Lower lobe of right lung (tissue), 2 donors: ENCODE results near the gene GATAD2B. TPM values are rescaled to one million over a fixed set of nuclear protein-coding genes. Genes with fewer than 3 reads are reported as not detected.

ENCODE experiments used
- ATAC-seq, 2 donors: fragments of 200-7000 bp; cut with Tn5 transposase; one replicate each; pipeline ENCODE4 v1.9.1; 2020 to 2022; ENCODE audit warnings: mild to moderate bottlenecking in 2 of 2, moderate library complexity in 2 of 2
- DNase-seq: peaks from one replicate; pipeline ENCODE4 v3.0.0-alpha.2; 2020
- H3K27ac ChIP-seq: fragments of 200-600 bp; one replicate; pipeline ENCODE4 v1.8.0; 2022
- H3K27me3 ChIP-seq: fragments of 200-600 bp; one replicate; pipeline ENCODE4 v1.8.0; 2022; ENCODE audit warnings: low read depth
- H3K36me3 ChIP-seq: fragments of 200-600 bp; one replicate; pipeline ENCODE4 v1.8.0; 2022; ENCODE audit warnings: mild to moderate bottlenecking
- H3K4me1 ChIP-seq: fragments of 200-600 bp; one replicate; pipeline ENCODE4 v1.8.0; 2022
- H3K4me3 ChIP-seq: fragments of 200-600 bp; one replicate; pipeline ENCODE4 v1.8.0; 2022; ENCODE audit warnings: mild to moderate bottlenecking
- H3K9me3 ChIP-seq: fragments of 200-600 bp; one replicate; pipeline ENCODE4 v1.8.0; 2022
- CTCF ChIP-seq: fragments of 200-600 bp; IDR thresholded peaks from one replicate; pipeline ENCODE4 v1.8.0; 2022; ENCODE audit warnings: antibody characterized with exemption, mild to moderate bottlenecking
- intact Hi-C: fragments of 100-400 bp; cut with DNase I; formaldehyde crosslinking; loops from one replicate; pipeline ENCODE4 v1.11.0; 2022
- total RNA-seq: library from RNA; stranded (reverse); fragmentation: NEBNext Ultra II Directional; extraction: Animal tissue kit (Norgen Biotek cat#: 25700); gene quantifications from one replicate; pipeline ENCODE4 v1.2.1, GENCODE V29; 2021
- donor health status: DM: no; HTN: yes; CAD: no; lungs with severe emphysema.

The GATAD2B gene
- total RNA-seq, 1 donor from 2014 or later, result 50.2 TPM

GRCh38 chr1:153793973-153794615, 128.7 kb downstream of the GATAD2B start:
- H3K4me1 ChIP-seq, result peaks cover 23% of the 10 kb centered on the region
- no peak for TF ChIP-seq CTCF
- H3K27me3 ChIP-seq, result no peaks in the 10 kb centered on the region
- DNase-seq (no peak), ATAC-seq (no peak)
- H3K9me3 ChIP-seq, result no peaks in the 10 kb centered on the region
- intact Hi-C loops, result loop anchor here (10.0 kb wide), 1 partner anchor 191 kb away; the partner anchor contains the start of gene RAB13
- H3K4me3 ChIP-seq, result no peak overlapping the region
- no peaks in the 10 kb centered on the region for H3K36me3 ChIP-seq
- no peak overlapping the region for H3K27ac ChIP-seq

- Histone ChIP-seq H3K4me1 (peaks cover 23% of the 10 kb centered on the region), H3K9me3 (no peaks in the 10 kb centered on the region), H3K27me3 (no peaks in the 10 kb centered on the region), H3K27ac (no peak overlapping the region), H3K36me3 (no peaks in the 10 kb centered on the region), H3K4me3 (no peak overlapping the region)
- intact Hi-C loops, result loop anchor here (10.0 kb wide), 1 partner anchor 191 kb away; the partner anchor contains the start of gene RAB13
- ATAC-seq, result no peak
- no peak for TF ChIP-seq CTCF
- DNase-seq, result no peak
These were observed 129.4 kb downstream of the GATAD2B start for GRCh38 chr1:153793261-153793972.

- H3K4me1 ChIP-seq, result peaks cover 23% of the 10 kb centered on the region
- intact Hi-C loops, result loop anchor here (10.0 kb wide), 1 partner anchor 192 kb away; the partner anchor contains the start of gene RAB13
- no peak overlapping the region for H3K4me3 ChIP-seq
- DNase-seq (no peak), ATAC-seq (no peak)
- H3K9me3 ChIP-seq, result no peaks in the 10 kb centered on the region
- TF ChIP-seq CTCF, result no peak
- H3K27me3 ChIP-seq, result no peaks in the 10 kb centered on the region
- H3K36me3 ChIP-seq, result no peaks in the 10 kb centered on the region
- no peak overlapping the region for H3K27ac ChIP-seq
These were observed 130.1 kb downstream of the GATAD2B start for GRCh38 chr1:153792631-153793041.

GRCh38 chr1:153791648-153792253, 131.0 kb downstream of the GATAD2B start:
- peak in 1 of 2 donors; percentile 10 for ATAC-seq
- Histone ChIP-seq H3K4me1 (peaks cover 23% of the 10 kb centered on the region), H3K27me3 (no peaks in the 10 kb centered on the region), H3K9me3 (no peaks in the 10 kb centered on the region), H3K4me3 (no peak overlapping the region), H3K27ac (peak overlapping the region; percentile 77), H3K36me3 (no peaks in the 10 kb centered on the region)
- DNase-seq, result no peak
- intact Hi-C loops, result loop anchor here (10.0 kb wide), 1 partner anchor 193 kb away; the partner anchor contains the start of gene RAB13
- TF ChIP-seq CTCF, result no peak

GRCh38 chr1:153790966-153791647, 131.7 kb downstream of the GATAD2B start:
- Histone ChIP-seq H3K36me3 (no peaks in the 10 kb centered on the region), H3K4me3 (peak overlapping the region; percentile 25), H3K4me1 (peaks cover 23% of the 10 kb centered on the region), H3K9me3 (no peaks in the 10 kb centered on the region), H3K27me3 (no peaks in the 10 kb centered on the region), H3K27ac (peak overlapping the region; percentile 77)
- DNase-seq, result peak; percentile 78
- intact Hi-C loops, result loop anchor here (10.0 kb wide), 1 partner anchor 194 kb away; the partner anchor contains the start of gene RAB13
- TF ChIP-seq CTCF, result no peak
- ATAC-seq, result peak; percentile 80 to 84
